SH-SY5Y (cell line): ENCODE results near the gene NAA10.

Source experiments
- GATA2 ChIP-seq: IDR thresholded peaks from 2 replicates; pipeline ENCODE4 v1.6.1; 2011; ENCODE audit warnings: mild to moderate bottlenecking, low read depth, low read length
- GATA3 ChIP-seq: IDR thresholded peaks from 2 replicates; pipeline ENCODE4 v1.6.1; 2011; ENCODE audit warnings: low read depth, mild to moderate bottlenecking, low read length, moderate library complexity

- TF ChIP-seq GATA2 (no peak), GATA3 (no peak)
These were observed 8.9 kb downstream of the NAA10 start, which contains the start of gene ARHGAP4 for GRCh38 chrX:153925739-153926551.
